DMS53 treated with DMSO at 0.1 percent for 48 hours (cell line): Measurements from ENCODE around the gene KPNA1.
"Not testable (repeated sequence)": the region's sequence is repeated elsewhere in the genome, so short reads cannot be mapped to it uniquely, and the experiment has no call there.

Experiments used
- DNase-seq: peaks from one replicate; lab custom pipeline; 2025; ENCODE audit not compliant: unreplicated experiment; lab: John Stamatoyannopoulos, UW

KPNA1 gene

GRCh38 chr3:122520861-122521260 lies 6.1 kb upstream of the KPNA1 start:
- DNase-seq: no peak

DNA sequence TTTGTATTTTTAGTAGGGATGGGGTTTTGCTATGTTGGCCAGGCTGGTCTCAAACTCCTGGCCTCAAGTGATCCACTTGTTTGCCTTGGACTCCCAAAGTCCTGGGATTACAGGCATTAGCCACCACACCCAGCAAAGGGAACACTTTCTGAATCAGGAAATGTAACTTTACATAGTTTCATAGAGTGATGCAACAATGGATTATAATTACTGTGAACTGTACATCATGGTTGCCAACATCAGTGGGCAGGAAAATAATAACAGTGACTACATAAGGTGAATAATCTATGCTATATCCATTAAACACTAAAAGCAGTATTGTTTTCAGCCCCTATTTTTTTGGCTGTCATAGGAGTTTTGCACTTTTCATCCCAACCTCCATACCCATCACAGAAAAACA lies 5.0 kb upstream of the KPNA1 start:
- DNase-seq: no peak

DNA sequence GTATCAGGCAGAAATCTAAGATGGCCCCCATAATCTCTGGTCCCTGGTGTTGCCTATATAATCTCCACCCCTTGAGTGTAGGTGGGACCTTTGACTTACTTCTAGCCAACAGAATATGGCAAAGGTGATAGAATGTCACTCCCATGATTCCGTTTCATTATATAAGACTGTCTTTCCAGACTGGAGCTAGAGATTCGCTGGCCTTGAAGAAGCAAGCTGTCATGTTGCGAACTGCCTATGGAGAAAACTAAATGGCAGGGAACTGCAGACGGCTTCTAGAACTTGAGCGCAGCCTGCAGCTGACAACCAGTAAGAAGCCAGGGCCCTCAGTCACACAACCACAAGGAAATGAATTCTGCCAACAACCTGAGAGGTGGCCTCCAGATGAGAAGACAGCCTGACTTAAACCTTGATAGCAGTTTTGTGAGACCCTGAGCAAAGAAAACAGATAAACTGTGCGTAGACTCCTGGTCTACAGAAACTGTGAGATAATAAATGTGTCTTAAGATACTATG lies 2.2 kb upstream of the KPNA1 start:
- DNase-seq: no peak

DNA sequence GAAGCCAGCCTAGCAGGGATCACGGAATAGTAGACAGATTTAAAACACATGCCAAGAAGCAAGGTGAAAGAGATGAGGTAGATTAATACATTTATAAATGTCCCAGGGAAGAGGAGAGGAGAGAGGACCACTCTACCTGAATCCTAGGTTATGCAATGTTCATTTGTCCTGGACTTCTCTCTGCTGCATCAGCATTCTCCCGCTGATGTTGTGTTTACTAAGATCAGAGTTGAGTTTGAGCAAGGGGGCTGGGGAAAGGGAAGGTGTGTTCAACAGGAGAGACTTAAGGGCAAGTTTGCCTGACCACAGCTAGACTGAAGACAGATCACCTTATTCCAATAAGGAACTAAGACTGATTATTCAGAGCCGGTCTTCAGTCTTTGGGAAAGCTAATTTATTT lies 1.1 kb upstream of the KPNA1 start:
- no peak for DNase-seq

DNA sequence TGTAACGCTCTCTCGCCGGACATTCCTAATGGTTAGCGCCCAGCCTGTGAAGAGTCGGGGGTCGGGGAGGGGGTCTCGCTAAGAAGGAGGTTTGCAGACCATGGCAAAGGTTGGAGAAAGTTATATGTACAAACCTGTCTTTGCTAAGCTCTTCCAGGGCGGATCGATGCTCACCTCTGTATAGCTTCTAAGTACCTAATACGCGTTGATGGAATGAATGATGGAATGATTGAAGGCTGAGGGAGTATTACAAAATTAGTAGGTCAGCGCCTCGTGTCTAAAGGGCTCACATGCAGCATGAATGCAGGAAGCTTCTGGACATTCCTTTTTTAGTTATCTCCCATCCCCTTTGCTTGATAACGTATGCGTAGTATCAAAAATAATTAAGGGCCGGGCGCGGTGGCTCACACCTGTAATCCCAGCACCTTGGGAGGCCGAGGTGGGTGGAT lies 305 bp upstream of the KPNA1 start:
- DNase-seq: no peak

DNA sequence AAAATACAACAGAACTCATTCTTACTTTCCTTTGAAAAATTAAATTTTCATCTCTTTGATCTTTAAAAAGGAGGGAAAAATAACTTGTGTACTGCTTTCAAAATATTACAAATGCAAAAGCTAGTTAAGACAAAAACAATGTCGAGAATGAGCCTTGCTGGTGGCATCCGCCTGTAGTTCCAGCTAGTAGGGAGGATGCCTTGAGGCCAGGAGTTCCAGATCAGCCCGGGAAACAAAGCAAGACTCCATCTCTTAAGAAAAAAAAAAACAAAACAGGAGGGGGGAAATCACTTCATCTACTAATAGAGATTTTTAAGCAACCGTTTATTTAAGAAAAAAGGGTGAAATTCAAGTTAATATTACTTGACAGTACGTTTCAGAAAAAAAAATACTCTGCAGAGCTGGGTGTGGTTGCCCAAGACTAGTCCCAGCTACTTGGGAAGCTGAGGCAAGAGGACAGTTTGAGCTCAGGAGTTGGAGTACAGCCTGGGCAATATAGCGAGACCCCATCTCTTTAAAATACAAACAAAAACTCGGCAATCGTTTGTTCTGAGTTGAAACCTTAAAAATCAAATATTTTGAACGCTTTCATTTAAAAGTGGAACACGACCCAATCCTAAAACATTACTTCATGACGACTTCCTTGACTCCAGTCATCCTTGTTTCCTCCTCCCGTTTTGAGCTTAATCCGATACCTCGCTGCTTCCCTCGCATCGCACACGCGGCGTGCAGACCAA lies 1.2 kb downstream of the KPNA1 start:
- DNase-seq: no peak

DNA sequence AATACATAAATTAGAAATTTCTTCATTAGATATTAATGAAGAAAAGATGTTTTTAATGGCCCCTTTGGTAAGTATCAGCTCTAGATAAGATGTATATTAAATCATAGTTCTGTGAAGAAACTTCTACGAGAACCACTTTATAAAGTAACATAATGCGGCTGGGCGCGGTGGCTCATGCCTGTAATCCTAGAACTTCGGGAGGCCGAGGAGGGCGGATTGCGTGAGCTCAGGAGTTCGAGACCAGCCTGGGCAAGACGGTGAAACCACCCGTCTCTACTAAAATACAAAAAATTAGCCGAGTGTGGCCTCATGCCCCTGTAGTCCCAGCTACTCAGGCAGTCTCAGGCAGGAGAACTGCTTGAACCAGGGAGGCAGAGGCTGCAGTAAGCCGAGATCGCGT lies 2.5 kb downstream of the KPNA1 start:
- DNase-seq: no peak

DNA sequence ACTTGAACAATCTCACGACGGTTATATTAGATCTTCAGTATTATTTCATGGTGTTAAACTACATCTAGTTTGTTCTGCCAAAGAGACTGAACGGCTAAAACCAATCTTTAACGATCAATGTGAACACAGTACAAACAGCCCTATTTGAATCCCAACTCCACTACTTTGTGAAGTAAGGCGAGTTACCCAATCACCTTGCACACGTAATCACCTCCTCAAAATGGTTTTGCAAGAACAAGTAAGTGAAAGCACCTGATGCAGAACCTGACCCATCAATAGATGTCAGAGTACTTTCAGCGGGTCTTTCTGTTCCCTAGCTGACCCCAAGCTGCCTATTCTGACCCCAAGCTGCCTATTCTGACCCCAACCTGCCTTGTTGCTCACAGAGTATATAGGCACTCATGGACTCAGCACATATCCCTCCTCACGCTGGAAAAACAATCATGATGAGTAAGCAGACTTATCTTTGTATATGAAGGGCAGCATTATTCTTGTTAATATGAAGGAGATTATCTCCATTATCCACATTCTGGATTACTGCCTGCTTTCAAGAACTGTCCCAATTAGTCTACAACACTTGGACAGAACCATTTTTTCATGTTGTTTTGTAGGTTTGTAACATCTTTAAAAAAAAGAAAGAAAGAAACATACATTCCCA lies 3.7 kb downstream of the KPNA1 start:
- no peak for DNase-seq

DNA sequence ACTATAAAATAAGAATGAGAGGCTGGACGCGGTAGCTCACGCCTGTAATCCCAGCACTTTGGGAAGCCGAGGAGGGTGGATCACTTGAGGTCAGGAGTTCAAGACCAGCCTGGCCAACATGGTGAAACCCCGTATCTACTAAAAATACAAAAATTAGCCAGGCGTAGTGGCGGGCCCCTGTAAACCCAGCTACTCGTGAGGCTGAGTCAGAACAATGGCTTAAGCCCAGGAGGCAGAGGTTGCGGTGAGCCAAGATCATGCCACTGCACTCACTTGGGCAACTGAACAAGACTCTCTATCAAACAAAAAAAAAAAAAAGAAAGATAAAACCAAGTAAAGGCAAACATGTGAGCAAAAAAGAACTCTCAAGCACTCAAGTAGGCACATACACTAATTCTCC lies 5.8 kb downstream of the KPNA1 start:
- not testable (repeated sequence) for DNase-seq

GRCh38 chr3:122508135-122508914 lies 6.4 kb downstream of the KPNA1 start:
- no peak for DNase-seq

DNA sequence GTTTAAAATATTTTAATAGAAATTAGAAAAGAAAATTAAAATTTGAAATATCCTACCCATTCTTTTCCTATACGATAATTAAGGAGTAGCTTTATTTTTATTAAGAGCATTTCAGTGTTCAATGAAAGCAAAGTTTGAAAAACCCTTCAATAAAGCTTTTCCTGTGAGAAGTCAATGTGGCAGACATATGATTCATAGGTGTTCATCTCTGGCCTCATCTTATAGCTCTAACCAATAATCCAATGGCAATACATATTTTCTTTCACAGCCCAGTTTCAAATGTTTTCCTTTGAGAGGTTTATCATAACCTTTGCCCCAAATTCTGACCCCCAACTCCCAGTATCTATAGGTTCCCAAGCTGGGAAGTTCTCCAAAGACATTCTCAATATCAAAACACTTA lies 8.3 kb downstream of the KPNA1 start:
- DNase-seq: no peak

DNA sequence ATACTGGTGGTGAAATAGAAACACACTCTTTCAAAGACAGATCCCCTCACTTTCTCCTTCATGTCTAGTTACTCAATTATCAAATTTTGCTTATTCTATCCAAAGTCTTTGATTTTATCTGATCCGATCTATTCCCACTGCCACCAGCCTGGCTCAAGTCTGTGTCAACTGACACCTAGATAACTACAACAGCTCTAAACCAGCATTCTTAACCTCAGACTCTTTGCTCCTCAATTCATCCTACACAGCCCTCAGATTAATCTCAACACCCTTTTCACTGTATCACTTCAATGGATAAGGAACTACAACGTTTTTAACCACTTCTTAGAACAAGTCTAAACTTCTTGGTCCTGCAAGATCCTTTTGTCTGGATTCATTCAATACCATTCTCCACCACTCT lies 9.1 kb downstream of the KPNA1 start:
- DNase-seq: no peak

- DNase-seq: no peak
These were observed 11.8 kb downstream of the KPNA1 start for GRCh38 chr3:122502941-122503340.

GRCh38 chr3:122502139-122502538 lies 12.6 kb downstream of the KPNA1 start:
- no peak for DNase-seq

- not testable (repeated sequence) for DNase-seq
These were observed 13.8 kb downstream of the KPNA1 start for GRCh38 chr3:122500964-122501363.

- no peak for DNase-seq
These were observed 16.6 kb downstream of the KPNA1 start for GRCh38 chr3:122498152-122498551.

DNA sequence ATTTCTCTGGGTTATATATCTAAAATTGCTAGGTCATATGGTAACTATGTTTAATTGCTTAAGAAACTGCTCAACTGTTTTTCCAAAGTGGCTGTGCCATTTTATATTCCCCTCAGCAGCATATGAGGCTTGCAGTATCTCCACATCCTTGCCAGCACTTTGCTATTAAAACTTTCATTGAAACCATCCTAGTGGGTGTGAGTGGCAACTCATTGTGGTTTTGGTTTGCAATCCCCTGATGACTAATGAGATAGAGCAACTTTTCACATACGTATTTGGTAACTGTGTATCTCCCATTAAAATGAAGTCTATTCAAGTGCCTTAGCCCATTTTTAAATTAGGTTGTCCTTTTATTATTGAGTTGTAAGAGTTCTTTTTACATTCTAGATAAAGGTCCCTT lies 17.3 kb downstream of the KPNA1 start:
- no peak for DNase-seq

GRCh38 chr3:122496508-122496907 lies 18.2 kb downstream of the KPNA1 start:
- DNase-seq: no peak

- DNase-seq: no peak
These were observed 21.4 kb downstream of the KPNA1 start for GRCh38 chr3:122493296-122493695.

- no peak for DNase-seq
These were observed 26.3 kb downstream of the KPNA1 start for GRCh38 chr3:122488262-122488973.

DNA sequence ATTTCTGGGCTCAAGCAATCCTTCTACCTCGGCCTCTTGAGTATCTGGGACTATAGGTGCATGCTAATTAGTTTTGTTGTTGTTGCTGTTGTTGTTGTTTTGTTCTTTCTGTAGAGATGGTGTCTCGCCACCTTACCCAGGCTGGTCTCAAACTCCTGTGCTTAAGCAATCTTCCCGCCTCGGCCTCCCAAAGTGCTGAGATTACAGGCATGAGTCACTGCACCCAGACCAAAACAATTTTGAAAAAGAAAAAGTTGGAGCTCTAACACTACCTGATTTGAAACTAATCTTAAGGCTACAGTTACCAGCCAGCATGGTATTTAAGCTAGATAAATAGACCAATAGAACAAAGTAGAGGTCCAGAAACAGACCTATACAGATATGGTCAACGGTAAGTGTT lies 29.8 kb downstream of the KPNA1 start:
- no peak for DNase-seq
